Measurements from ENCODE around the gene PAQR7.
A peak's percentile ranks its signal among the peaks of the same experiment; 100 is the strongest.

The PAQR7 gene

DNA sequence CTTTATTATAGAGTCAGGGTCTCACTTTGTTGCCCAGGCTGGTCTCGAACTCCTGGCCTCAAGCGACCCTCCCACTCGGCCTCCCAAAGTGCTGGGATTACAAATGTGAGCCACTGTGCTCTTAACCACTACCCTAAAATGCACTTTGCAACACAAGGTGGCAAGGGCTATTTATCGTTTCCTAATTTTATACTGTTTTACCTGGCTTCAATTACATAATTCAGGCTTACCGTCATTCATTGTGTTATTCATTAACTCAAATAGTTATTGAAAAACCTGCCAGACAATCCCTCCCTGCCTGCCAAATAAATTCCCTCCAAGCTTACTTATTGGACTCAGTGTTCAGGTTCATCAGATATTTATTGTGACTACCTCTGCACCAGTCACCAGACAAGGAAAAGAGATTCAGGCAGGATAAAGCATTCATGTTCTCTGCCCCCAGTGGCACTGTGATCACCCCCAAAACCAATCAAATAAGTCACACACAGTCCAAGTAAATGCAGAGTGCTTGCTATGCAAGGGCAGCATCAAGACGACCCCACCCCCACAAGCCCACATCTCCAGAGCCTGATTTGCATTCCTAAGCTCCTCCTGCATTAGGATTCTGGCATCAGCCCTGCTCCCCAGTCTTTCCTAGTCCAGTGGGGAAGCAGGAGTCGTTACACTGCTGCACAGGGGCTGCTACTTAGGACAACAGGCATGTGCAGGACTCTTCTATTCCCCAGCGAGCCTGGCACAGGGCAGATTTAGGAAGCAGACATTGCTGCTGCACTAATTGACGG is 8.1 kb downstream of the PAQR7 start:
- CTCF ChIA-PET, result no interaction called here
- POLR2A ChIA-PET (ENCODE audit: low non-redundant PET), result no interaction called here
- TF ChIP-seq, protein P1, sequence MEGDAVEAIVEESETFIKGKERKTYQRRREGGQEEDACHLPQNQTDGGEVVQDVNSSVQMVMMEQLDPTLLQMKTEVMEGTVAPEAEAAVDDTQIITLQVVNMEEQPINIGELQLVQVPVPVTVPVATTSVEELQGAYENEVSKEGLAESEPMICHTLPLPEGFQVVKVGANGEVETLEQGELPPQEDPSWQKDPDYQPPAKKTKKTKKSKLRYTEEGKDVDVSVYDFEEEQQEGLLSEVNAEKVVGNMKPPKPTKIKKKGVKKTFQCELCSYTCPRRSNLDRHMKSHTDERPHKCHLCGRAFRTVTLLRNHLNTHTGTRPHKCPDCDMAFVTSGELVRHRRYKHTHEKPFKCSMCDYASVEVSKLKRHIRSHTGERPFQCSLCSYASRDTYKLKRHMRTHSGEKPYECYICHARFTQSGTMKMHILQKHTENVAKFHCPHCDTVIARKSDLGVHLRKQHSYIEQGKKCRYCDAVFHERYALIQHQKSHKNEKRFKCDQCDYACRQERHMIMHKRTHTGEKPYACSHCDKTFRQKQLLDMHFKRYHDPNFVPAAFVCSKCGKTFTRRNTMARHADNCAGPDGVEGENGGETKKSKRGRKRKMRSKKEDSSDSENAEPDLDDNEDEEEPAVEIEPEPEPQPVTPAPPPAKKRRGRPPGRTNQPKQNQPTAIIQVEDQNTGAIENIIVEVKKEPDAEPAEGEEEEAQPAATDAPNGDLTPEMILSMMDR (conservative IDR thresholded peaks at IDR 0.05; ENCODE audit: low read depth), result no peak

DNA sequence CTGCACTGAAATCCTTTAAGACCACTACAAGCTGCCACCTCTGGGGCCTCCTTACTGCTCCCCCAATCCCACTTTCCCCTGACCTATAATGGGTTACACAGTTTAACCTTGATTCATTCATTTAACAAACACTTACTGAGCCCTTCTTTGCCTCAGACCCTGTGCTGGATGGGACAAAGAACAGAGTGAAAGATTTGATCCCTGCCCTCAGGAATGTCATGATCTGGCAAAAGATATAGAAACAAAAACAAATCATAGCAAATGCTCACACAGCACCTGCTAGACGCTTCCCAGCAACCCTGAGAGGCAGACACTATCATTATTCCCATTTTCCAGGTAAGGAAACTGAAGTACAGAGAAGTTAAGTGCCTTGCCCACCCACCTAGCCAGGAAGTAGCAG is 9.2 kb downstream of the PAQR7 start:
- 0 out of 2 replicates have a peak overlapping the region, but pooled peaks have one; percentile 7 for H3K27ac ChIP-seq
- POLR2A ChIA-PET (ENCODE audit: low non-redundant PET), result no interaction called here
- CTCF ChIA-PET, result no interaction called here
- TF ChIP-seq, protein P1 (conservative IDR thresholded peaks at IDR 0.05; ENCODE audit: low read depth), result no peak
- DNase-seq (ENCODE audit: low spot score), result no peak

More for the DNA sequence above, 8.1 kb downstream of the PAQR7 start:
- no peak for DNase-seq (ENCODE audit: low spot score)
- H3K27ac ChIP-seq, result peak overlapping the region; percentile 14

DNA sequence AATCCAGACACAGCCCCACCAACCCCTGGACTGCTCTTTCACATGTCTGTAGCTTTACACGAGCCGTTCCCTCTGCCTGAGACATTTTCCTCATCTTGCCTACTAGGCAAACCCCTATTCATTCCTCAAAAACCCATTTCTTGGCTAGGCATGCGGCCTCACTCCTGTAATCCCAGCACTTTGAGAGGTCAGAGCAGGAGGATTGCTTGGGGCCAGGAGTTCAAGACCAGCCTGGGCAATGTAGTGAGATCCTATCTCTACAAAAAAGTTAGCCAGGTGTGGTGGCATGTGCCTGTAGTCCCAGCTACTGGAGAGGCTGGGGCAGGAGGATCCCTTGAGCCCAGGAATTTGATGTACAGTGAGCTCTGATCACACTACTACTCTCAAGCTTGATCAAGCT is 11.1 kb downstream of the PAQR7 start:
- H3K27ac ChIP-seq, result no peak overlapping the region
- ChIA-PET POLR2A (ENCODE audit: low non-redundant PET) (no interaction called here), CTCF (no interaction called here)
- DNase-seq (ENCODE audit: low spot score), result no peak
- TF ChIP-seq, protein P1 (conservative IDR thresholded peaks at IDR 0.05; ENCODE audit: low read depth), result no peak

DNA sequence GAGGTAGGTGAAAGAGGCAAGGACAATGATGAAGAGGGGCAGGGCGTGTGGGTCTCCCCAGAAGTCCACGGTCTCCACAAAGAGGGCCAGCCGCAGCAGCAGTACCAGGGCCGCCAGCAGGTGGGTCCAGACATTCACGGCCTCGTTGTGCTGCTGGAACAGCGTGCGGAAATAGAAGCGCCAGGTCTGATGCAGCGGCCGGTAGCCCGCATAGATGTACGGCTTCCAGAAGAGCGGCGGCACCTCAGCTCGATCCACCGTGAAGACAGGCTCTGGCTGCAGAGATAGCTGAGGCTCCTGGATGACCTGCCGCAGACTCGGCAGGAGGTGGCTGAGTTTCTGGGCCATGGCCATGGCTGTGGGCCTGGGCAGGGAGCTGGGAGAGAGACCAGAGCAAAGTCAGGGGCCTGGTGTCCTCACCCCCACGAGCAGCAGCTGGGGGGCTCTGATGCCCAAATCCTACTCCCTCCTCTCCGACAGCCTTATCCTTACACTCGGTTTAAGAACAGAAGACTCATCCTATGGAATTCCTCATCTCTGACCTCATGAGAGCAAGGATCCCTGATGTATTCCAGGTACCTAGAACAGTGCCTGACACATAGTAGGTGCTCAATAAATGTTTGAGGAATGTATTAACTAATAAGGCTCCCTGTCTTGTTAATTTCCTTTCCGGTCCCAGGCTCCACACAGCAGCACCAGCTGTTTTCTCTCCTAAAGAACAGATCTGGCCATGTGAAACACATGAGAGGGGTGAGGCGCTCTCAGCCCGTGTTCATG is 11.8 kb downstream of the PAQR7 start:
- TF ChIP-seq, protein P1 (conservative IDR thresholded peaks at IDR 0.05; ENCODE audit: low read depth), result no peak
- POLR2A ChIA-PET (ENCODE audit: low non-redundant PET), result no interaction called here
- DNase-seq (ENCODE audit: low spot score), result no peak
- CTCF ChIA-PET, result no interaction called here
- H3K27ac ChIP-seq, result peak overlapping the region; percentile 62

DNA sequence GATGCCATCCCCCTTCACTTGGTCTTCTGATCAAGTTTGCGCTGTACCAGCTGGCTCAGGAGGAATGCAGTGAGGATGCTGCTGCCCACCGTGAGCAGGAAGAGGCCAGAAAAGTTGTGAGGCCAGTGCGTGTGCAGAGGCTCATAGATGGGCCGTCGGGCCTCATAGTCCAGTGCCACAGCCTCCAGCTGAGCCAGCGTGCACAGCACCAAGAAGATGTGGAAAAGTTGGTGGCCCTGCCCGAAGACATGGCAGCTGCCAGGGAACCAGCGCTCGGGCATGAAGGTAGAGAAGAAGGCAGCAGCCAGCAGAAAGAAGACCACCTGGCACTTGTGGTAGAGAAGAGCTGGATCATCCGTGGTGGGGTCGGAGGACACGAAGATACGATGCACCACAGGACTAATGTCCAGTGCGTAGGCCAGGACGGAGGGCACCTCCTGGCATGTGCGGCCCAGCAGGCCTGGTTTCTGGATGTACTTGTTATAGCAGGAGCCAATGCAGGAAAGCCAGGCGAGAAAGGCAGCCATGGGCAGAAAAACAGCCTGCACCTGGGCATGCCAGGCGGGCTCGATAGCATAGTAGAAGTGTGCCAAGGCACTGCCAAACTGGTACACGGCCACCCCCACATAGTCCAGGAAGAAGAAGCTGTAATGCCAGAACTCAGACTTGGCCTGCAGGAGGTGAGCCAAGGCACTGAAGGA is 12.6 kb downstream of the PAQR7 start:
- ChIA-PET POLR2A (ENCODE audit: low non-redundant PET) (no interaction called here), CTCF (no interaction called here)
- TF ChIP-seq, protein P1 (conservative IDR thresholded peaks at IDR 0.05; ENCODE audit: low read depth), result no peak
- peak overlapping the region; percentile 62 for H3K27ac ChIP-seq
- no peak for DNase-seq (ENCODE audit: low spot score)

All from RWPE1 (cell line).